ENCODE data around the gene CRIM1. TPM values are rescaled to one million over a fixed set of nuclear protein-coding genes. Genes with fewer than 3 reads are reported as not detected.

CRIM1 gene
- total RNA-seq, 2 donors from 2014 or later: 217 to 465 TPM

GRCh38 chr2:36511858-36512603 is 156.5 kb downstream of the CRIM1 start:
- Histone ChIP-seq H3K4me1 (ENCODE audit: control insufficient read depth in 1 of 2, low read depth in 2 of 2) (no peaks in the 10 kb centered on the region), H3K36me3 (peaks cover 30% of the 10 kb centered on the region), H3K27ac (peak overlapping the region in 1 of 2 donors; percentile 17), H3K9me3 (no peaks in the 10 kb centered on the region), H3K27me3 (replicated peaks; ENCODE audit: insufficient read depth) (no peaks in the 10 kb centered on the region), H3K4me3 (no peak overlapping the region)
- DNase-seq (ENCODE audit: low spot score): no peak
- TF ChIP-seq, protein P1, sequence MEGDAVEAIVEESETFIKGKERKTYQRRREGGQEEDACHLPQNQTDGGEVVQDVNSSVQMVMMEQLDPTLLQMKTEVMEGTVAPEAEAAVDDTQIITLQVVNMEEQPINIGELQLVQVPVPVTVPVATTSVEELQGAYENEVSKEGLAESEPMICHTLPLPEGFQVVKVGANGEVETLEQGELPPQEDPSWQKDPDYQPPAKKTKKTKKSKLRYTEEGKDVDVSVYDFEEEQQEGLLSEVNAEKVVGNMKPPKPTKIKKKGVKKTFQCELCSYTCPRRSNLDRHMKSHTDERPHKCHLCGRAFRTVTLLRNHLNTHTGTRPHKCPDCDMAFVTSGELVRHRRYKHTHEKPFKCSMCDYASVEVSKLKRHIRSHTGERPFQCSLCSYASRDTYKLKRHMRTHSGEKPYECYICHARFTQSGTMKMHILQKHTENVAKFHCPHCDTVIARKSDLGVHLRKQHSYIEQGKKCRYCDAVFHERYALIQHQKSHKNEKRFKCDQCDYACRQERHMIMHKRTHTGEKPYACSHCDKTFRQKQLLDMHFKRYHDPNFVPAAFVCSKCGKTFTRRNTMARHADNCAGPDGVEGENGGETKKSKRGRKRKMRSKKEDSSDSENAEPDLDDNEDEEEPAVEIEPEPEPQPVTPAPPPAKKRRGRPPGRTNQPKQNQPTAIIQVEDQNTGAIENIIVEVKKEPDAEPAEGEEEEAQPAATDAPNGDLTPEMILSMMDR (IDR thresholded peaks at IDR 0.05): no peak
- ATAC-seq (ENCODE audit: insufficient number of reproducible peaks, low FRiP score, low read depth): no peak

DNA sequence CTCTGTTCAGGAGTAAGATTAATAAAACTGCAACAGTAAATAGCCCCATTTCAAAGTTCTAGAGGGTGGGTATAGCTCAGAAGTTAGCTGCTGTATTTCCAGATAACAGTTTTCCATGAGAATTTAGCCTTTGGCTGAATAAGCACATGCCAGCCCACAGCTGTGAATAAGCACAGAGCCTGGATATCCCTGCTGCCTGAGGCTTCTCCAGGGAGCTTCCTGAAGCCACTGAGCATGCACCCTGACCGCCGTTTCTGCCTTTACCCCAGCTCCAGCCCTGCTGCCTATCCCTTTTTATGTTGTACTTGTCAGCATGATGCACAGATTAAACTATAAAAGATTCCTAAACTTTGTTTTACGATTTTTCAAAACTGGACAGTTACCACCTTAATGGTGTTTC is 157.1 kb downstream of the CRIM1 start:
- no peaks in the 10 kb centered on the region for H3K27me3 ChIP-seq (replicated peaks; ENCODE audit: insufficient read depth)
- H3K27ac ChIP-seq: no peak overlapping the region
- peaks cover 35% of the 10 kb centered on the region for H3K36me3 ChIP-seq
- no peak overlapping the region for H3K4me3 ChIP-seq
- H3K9me3 ChIP-seq: no peaks in the 10 kb centered on the region
- ATAC-seq (ENCODE audit: insufficient number of reproducible peaks, low FRiP score, low read depth) (no peak), DNase-seq (ENCODE audit: low spot score) (no peak)
- H3K4me1 ChIP-seq (ENCODE audit: control insufficient read depth in 1 of 2, low read depth in 2 of 2): no peaks in the 10 kb centered on the region
- TF ChIP-seq, protein P1 (IDR thresholded peaks at IDR 0.05): no peak

GRCh38 chr2:36513661-36514060 is 158.1 kb downstream of the CRIM1 start:
- Histone ChIP-seq H3K27me3 (replicated peaks; ENCODE audit: insufficient read depth) (no peaks in the 10 kb centered on the region), H3K27ac (no peak overlapping the region), H3K9me3 (no peaks in the 10 kb centered on the region), H3K4me1 (ENCODE audit: control insufficient read depth in 1 of 2, low read depth in 2 of 2) (no peaks in the 10 kb centered on the region), H3K4me3 (no peak overlapping the region), H3K36me3 (peaks cover 36% of the 10 kb centered on the region)
- DNase-seq (ENCODE audit: low spot score) (no peak), ATAC-seq (ENCODE audit: insufficient number of reproducible peaks, low FRiP score, low read depth) (no peak)
- TF ChIP-seq, protein P1 (IDR thresholded peaks at IDR 0.05): no peak

DNA sequence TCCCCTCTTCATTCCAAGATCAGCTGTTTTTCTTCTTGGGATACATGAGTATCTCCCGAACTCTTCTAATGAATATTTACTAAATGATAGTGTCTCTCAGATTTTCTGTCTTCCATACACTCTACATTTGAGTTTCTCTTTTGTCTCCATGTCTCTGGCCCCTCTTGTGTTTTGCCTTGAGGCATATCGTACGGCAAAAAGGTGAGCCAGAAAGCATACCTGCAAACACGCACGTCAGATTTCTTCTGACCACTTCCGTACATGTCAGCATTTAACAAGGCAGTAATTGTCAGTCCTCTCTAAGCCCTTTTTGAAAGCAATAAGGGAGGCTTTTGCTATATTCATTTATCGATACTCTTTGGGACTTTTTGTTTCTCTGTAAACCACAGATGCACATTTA is 160.0 kb downstream of the CRIM1 start:
- TF ChIP-seq, protein P1 (IDR thresholded peaks at IDR 0.05): no peak
- peaks cover 50% of the 10 kb centered on the region for H3K36me3 ChIP-seq
- no peaks in the 10 kb centered on the region for H3K9me3 ChIP-seq
- no peaks in the 10 kb centered on the region for H3K27me3 ChIP-seq (replicated peaks; ENCODE audit: insufficient read depth)
- H3K4me3 ChIP-seq: no peak overlapping the region
- H3K4me1 ChIP-seq (ENCODE audit: control insufficient read depth in 1 of 2, low read depth in 2 of 2): no peaks in the 10 kb centered on the region
- DNase-seq (ENCODE audit: low spot score) (no peak), ATAC-seq (ENCODE audit: insufficient number of reproducible peaks, low FRiP score, low read depth) (no peak)
- H3K27ac ChIP-seq: no peak overlapping the region

- ATAC-seq (ENCODE audit: insufficient number of reproducible peaks, low FRiP score, low read depth): no peak
- no peak for DNase-seq (ENCODE audit: low spot score)
- Histone ChIP-seq H3K36me3 (peaks cover 54% of the 10 kb centered on the region), H3K4me3 (no peak overlapping the region), H3K4me1 (ENCODE audit: control insufficient read depth in 1 of 2, low read depth in 2 of 2) (no peaks in the 10 kb centered on the region), H3K27me3 (replicated peaks; ENCODE audit: insufficient read depth) (no peaks in the 10 kb centered on the region), H3K27ac (peak overlapping the region in 1 of 2 donors; percentile 9), H3K9me3 (no peaks in the 10 kb centered on the region)
- TF ChIP-seq, protein P1 (IDR thresholded peaks at IDR 0.05): no peak
Observed at GRCh38 chr2:36516136-36516870, 160.7 kb downstream of the CRIM1 start.

Data from thoracic aorta (tissue), 2 donors.